Tibial nerve (tissue), 4 donors: ENCODE data around the gene P2RX5. TPM values are rescaled to one million over a fixed set of nuclear protein-coding genes. Genes with fewer than 3 reads are reported as not detected.

ENCODE experiments used
- DNase-seq, 2 donors: peaks; one replicate each; pipeline ENCODE4 v3.0.0-alpha.2; 2019; ENCODE audit warnings: low spot score in 2 of 2
- H3K27ac ChIP-seq, 4 donors: fragments of 200-600 bp; sonication (generic) in 3 of 4; one replicate each; pipeline ENCODE4 v1.5.1; 2017 to 2019; ENCODE audit warnings: mild to moderate bottlenecking in 1 of 4
- H3K27me3 ChIP-seq, 2 donors: fragments of 200-600 bp; sonication (generic) in 1 of 2; one replicate each; pipeline versions ENCODE4 v1.5.1 to v1.6.0; 2017 to 2019
- H3K36me3 ChIP-seq, 3 donors: fragments of 200-600 bp; sonication (generic); one replicate each; pipeline ENCODE4 v1.5.1; 2018 to 2019
- H3K4me1 ChIP-seq, 4 donors: fragments of 200-600 bp; sonication (generic) in 3 of 4; one replicate each; pipeline ENCODE4 v1.5.1; 2017 to 2019
- H3K4me3 ChIP-seq, 4 donors: fragments of 200-600 bp; sonication (generic) in 3 of 4; one replicate each; pipeline ENCODE4 v1.5.1; 2017 to 2019; ENCODE audit warnings: mild to moderate bottlenecking in 1 of 4, moderate library complexity in 1 of 4
- H3K9me3 ChIP-seq, 4 donors: fragments of 200-600 bp; sonication (generic) in 3 of 4; one replicate each; pipeline ENCODE4 v1.5.1; 2017 to 2019
- CTCF ChIP-seq, 5 experiments: fragments of 200-600 bp in 3 of 5; fragments of 450-650 bp in 2 of 5; sonication (generic) in 3 of 5; IDR thresholded peaks; one replicate each; pipeline ENCODE4 v1.5.1; 2016 to 2019; ENCODE audit warnings: antibody characterized with exemption in 5 of 5, mild to moderate bottlenecking in 3 of 5, moderate library complexity in 2 of 5
- EP300 ChIP-seq, 2 donors: sonication (generic); formaldehyde crosslinking; IDR thresholded peaks; one replicate each; pipeline ENCODE4 v1.6.1; 2017; ENCODE audit warnings: antibody characterized with exemption in 2 of 2, mild to moderate bottlenecking in 1 of 2
- POLR2A ChIP-seq, 2 donors: fragments of 450-650 bp; IDR thresholded peaks; one replicate each; pipeline ENCODE4 v1.6.1; 2017; ENCODE audit warnings: antibody characterized with exemption in 2 of 2, mild to moderate bottlenecking in 2 of 2, moderate library complexity in 2 of 2
- WGBS, 2 donors: methylation state at CpG; one replicate each; pipeline ENCODE4 v1.1.5; 2018; 5-methylcytosine and 5-hydroxymethylcytosine counted together
- total RNA-seq, 4 donors: library from RNA; depleted of rRNA; stranded (reverse); fragments of >200 nt; gene quantifications; one replicate each; pipeline ENCODE4 v1.1.0, GENCODE V29; 2016

Gene P2RX5
- total RNA-seq, 4 donors from 2014 or later, result 0.42 TPM; not detected in 3

- no peak for DNase-seq
- WGBS, 2 donors, result 37 to 42% methylated on average over 7 of the region's 7 CpGs
- Histone ChIP-seq H3K36me3 (peaks cover 0 to 50% (median 0%) of the 10 kb centered on the region in 3 donors), H3K9me3 (no peaks in the 10 kb centered on the region), H3K27ac (peak overlapping the region in 3 of 4 donors; percentile 15 to 66 (median 19)), H3K27me3 (no peaks in the 10 kb centered on the region), H3K4me1 (peaks cover 0 to 34% (median 8%) of the 10 kb centered on the region in 4 donors), H3K4me3 (no peak overlapping the region)
- no peak for TF ChIP-seq CTCF (IDR thresholded peaks at IDR 0.05)
These were observed 55.9 kb downstream of the P2RX5 start for GRCh38 chr17:3639981-3640596.

GRCh38 chr17:3636908-3637373 is 59.0 kb downstream of the P2RX5 start:
- 1% methylated on average over 20 to 23 of the region's 31 CpGs for WGBS, 2 donors
- Histone ChIP-seq H3K27ac (peak overlapping the region; percentile 92 to 99 (median 96)), H3K4me3 (peak overlapping the region; percentile 94 to 97 (median 96)), H3K27me3 (no peaks in the 10 kb centered on the region), H3K9me3 (no peaks in the 10 kb centered on the region), H3K4me1 (peaks cover 0 to 61% (median 17%) of the 10 kb centered on the region in 4 donors), H3K36me3 (peaks cover 0 to 28% (median 0%) of the 10 kb centered on the region in 3 donors)
- DNase-seq, result no peak
- no peak for TF ChIP-seq CTCF (IDR thresholded peaks at IDR 0.05)
- no peak for TF ChIP-seq POLR2A (IDR thresholded peaks at IDR 0.05)
- TF ChIP-seq EP300 (IDR thresholded peaks at IDR 0.05), result no peak

- peak; percentile 74 to 76 for TF ChIP-seq EP300 (IDR thresholded peaks at IDR 0.05)
- TF ChIP-seq CTCF (IDR thresholded peaks at IDR 0.05), result no peak
- peak; percentile 26 to 74 for TF ChIP-seq POLR2A (IDR thresholded peaks at IDR 0.05)
- no peaks in the 10 kb centered on the region for H3K27me3 ChIP-seq
- 0 to 1% methylated on average over 15 to 54 of the region's 68 CpGs for WGBS, 2 donors
These were observed 59.6 kb downstream of the P2RX5 start, which contains the start of the genes CTNS and SHPK for GRCh38 chr17:3636154-3636907. CTNS (plus strand) TSS chr17:3636760; CDS start chr17:3640207, 3,447 bp downstream. SHPK (minus strand) TSS chr17:3636250; CDS start chr17:3636219, 31 bp downstream.

GRCh38 chr17:3635474-3636153 is 60.3 kb downstream of the P2RX5 start:
- no peak for TF ChIP-seq POLR2A (IDR thresholded peaks at IDR 0.05)
- no peak for TF ChIP-seq EP300 (IDR thresholded peaks at IDR 0.05)
- TF ChIP-seq CTCF (IDR thresholded peaks at IDR 0.05), result no peak
- Histone ChIP-seq H3K27ac (peak overlapping the region; percentile 78 to 99 (median 94)), H3K9me3 (no peaks in the 10 kb centered on the region), H3K36me3 (peaks cover 0 to 35% (median 0%) of the 10 kb centered on the region in 3 donors), H3K4me1 (peaks cover 0 to 60% (median 17%) of the 10 kb centered on the region in 4 donors), H3K4me3 (peak overlapping the region; percentile 94 to 97 (median 96)), H3K27me3 (no peaks in the 10 kb centered on the region)
- no peak for DNase-seq
- WGBS, 2 donors, result 20 to 39% methylated on average over 21 to 38 of the region's 38 CpGs

More at GRCh38 chr17:3636154-3636907, 59.6 kb downstream of the P2RX5 start, which contains the start of the genes CTNS and SHPK:
- DNase-seq, result peak; percentile 93
- Histone ChIP-seq H3K4me1 (peaks cover 0 to 64% (median 17%) of the 10 kb centered on the region in 4 donors), H3K9me3 (no peaks in the 10 kb centered on the region), H3K4me3 (peak within 1 kb of the TSS; percentile 94 to 97 (median 96)), H3K36me3 (peaks cover 0 to 33% (median 0%) of the 10 kb centered on the region in 3 donors), H3K27ac (peak within 1 kb of the TSS; percentile 92 to 99 (median 96))
